ENCODE data around the gene LBHD2.

- TF ChIP-seq CTCF (IDR thresholded peaks at IDR 0.05) (no peak), POLR2AphosphoS5 (IDR thresholded peaks at IDR 0.05; ENCODE audit: low read depth, low read length) (no peak), REST (IDR thresholded peaks at IDR 0.05; ENCODE audit: insufficient read depth in 1 of 2, low read depth in 2 of 2, low read length in 1 of 2) (no peak)
These were observed 40.5 kb downstream of the LBHD2 start for GRCh38 chr14:103124501-103125001.

All from Panc1 (cell line).